A549 (cell line): ENCODE results near the gene PFN1.

ENCODE experiments used
- ATOH8 ChIP-seq: fragments of 250-450 bp; sonication (Bioruptor Pico); IDR thresholded peaks from 2 replicates; pipeline ENCODE4 v1.5.0; 2020; ENCODE audit warnings: low read depth, mild to moderate bottlenecking, moderate library complexity
- CEBPB ChIP-seq, 2 experiments: fragments of >200 bp in 1 of 2; sonication (Bioruptor Twin) in 1 of 2; formaldehyde crosslinking in 1 of 2; IDR thresholded peaks; 2 replicates each; pipeline ENCODE4 v1.6.1; 2012 to 2016
- CTCF ChIP-seq: fragments of >200 bp; sonication (Bioruptor Twin); formaldehyde crosslinking; IDR thresholded peaks from 3 replicates; pipeline ENCODE4 v1.5.1; 2016
- EP300 ChIP-seq, 2 experiments: fragments of >200 bp; sonication (Bioruptor Twin); formaldehyde crosslinking; IDR thresholded peaks; 2 replicates in 1 of 2; 3 replicates in 1 of 2; pipeline ENCODE4 v1.6.1; 2016 to 2017
- JUNB ChIP-seq: fragments of >200 bp; sonication (Bioruptor Twin); formaldehyde crosslinking; IDR thresholded peaks from 2 replicates; pipeline ENCODE4 v1.6.1; 2016
- MAX ChIP-seq: IDR thresholded peaks from 2 replicates; pipeline ENCODE4 v1.6.1; 2012
- MYC ChIP-seq: IDR thresholded peaks from 2 replicates; pipeline ENCODE4 v1.6.1; 2012; ENCODE audit warnings: mild to moderate bottlenecking, inconsistent platforms, low read length, improper control_type of control experiment, borderline replicate concordance
- POLR2A ChIP-seq: IDR thresholded peaks from 2 replicates; pipeline ENCODE4 v1.6.1; 2012; ENCODE audit warnings: mild to moderate bottlenecking, low read length
- RAD21 ChIP-seq, 2 experiments: fragments of >200 bp in 1 of 2; sonication (Bioruptor Twin) in 1 of 2; formaldehyde crosslinking in 1 of 2; IDR thresholded peaks in 1 of 2; conservative IDR thresholded peaks in 1 of 2; 2 replicates in 1 of 2; 3 replicates in 1 of 2; pipeline ENCODE4 v1.6.1; 2012 to 2018; ENCODE audit warnings: inconsistent platforms in 1 of 2
- RFX5 ChIP-seq: fragments of 450-650 bp; IDR thresholded peaks from 2 replicates; pipeline ENCODE4 v1.7.1; 2014; ENCODE audit warnings: antibody characterized with exemption, mild to moderate bottlenecking, moderate library complexity

- no peak for TF ChIP-seq CTCF
- TF ChIP-seq RAD21 (conservative IDR thresholded peaks at IDR 0.05 in 1 of 2, IDR thresholded peaks at IDR 0.05 in 1 of 2): no peak
- no peak for TF ChIP-seq JUNB
- TF ChIP-seq ATOH8 (CRISPR knock-in tag): no peak
- no peak for TF ChIP-seq RFX5
- TF ChIP-seq MAX: no peak
- TF ChIP-seq MYC: no peak
- TF ChIP-seq POLR2A: no peak
- no peak for TF ChIP-seq CEBPB (IDR thresholded peaks at IDR 0.05)
- TF ChIP-seq EP300 (IDR thresholded peaks at IDR 0.05): no peak
Measured at GRCh38 chr17:4944163-4944553, 4.2 kb downstream of the PFN1 start.
